Mesodermal cell (in vitro differentiated cells): Measurements from ENCODE around the gene AP1S3.

Experiments used
- H3K27ac ChIP-seq: 2 replicates; pipeline ENCODE4 v1.7.0; 2013; ENCODE audit warnings: mild to moderate bottlenecking, low read depth, low read length, moderate library complexity; ENCODE audit not compliant: severe bottlenecking
- H3K36me3 ChIP-seq: 2 replicates; pipeline ENCODE4 v1.7.1; 2013; ENCODE audit warnings: mild to moderate bottlenecking, low read length, moderate library complexity; ENCODE audit not compliant: control insufficient read depth, insufficient read depth
- H3K4me1 ChIP-seq: one replicate; pipeline ENCODE4 v1.7.1; 2013; ENCODE audit warnings: mild to moderate bottlenecking, low read length; ENCODE audit not compliant: insufficient read depth, control insufficient read depth, poor library complexity, severe bottlenecking
- H3K4me3 ChIP-seq: 2 replicates; pipeline ENCODE4 v1.7.0; 2013; ENCODE audit warnings: low read length, control low read depth, mild to moderate bottlenecking; ENCODE audit not compliant: insufficient read depth, poor library complexity, severe bottlenecking; ENCODE audit errors: extremely low read depth
- H3K9me3 ChIP-seq: 2 replicates; pipeline ENCODE4 v1.7.1; 2013; ENCODE audit warnings: mild to moderate bottlenecking, low read length, moderate library complexity; ENCODE audit not compliant: control insufficient read depth
- WGBS, 2 experiments: methylation state at CpG; one replicate each; pipeline ENCODE4 v1.1.5; 2013; ENCODE audit warnings: missing lambda C conversion rate in 2 of 2; ENCODE audit not compliant: insufficient coverage in 2 of 2; 5-methylcytosine and 5-hydroxymethylcytosine counted together

The AP1S3 gene

DNA sequence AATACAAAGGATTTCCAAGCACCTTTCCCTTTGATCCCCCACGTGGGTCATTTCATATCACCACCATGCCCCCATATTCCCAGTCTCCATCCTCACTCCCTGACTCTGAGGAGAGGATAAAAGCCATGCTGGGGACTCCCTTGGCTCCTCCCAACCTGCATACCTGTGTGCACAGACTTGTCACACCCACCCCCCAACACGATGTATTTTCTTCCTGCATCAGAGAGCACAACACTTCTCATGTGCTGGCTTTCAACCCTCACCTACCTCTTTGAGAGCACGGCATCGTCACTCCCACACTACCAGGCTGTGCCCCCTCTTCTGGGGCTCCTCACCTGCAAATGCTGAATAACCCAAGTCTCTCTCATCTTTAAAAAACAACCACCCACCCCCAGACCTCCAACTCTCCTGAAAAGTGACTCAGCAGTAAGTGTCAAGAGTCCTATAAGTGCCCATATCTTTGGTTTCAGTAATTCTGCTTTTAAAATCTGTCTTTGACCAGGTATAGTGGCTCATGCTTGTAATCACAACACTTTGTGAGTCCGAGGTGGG is 53.1 kb downstream of the AP1S3 start:
- H3K4me1 ChIP-seq: no peaks in the 10 kb centered on the region
- H3K4me3 ChIP-seq: no peak overlapping the region
- 83% methylated on average over 4 of the region's 5 CpGs for WGBS, 2 experiments
- no peaks in the 10 kb centered on the region for H3K9me3 ChIP-seq
- H3K36me3 ChIP-seq: no peaks in the 10 kb centered on the region
- H3K27ac ChIP-seq: no peak overlapping the region

DNA sequence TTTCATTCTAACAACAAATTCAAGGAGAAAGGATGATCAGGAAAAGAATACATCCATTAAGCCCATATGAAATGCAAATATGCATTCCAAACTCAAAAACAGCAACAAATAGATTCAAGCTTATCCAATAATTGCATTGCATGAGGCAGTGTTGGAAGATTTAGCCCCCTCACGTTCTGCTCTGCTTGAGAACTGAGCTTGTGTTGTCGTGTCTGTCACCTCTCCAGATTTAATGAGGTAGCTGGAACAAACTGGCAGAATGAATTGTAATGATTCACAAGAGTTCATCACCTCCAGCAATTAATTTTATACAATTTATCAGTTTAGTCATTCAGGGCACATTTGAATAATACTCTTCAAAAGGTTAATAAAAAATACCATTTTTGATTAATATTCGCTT is 54.8 kb downstream of the AP1S3 start:
- WGBS, 2 experiments: 92% methylated on average over 2 of the region's 3 CpGs; no CpG with 5 or more reads in 1 of the 2 experiments
- Histone ChIP-seq H3K4me3 (no peak overlapping the region), H3K4me1 (no peaks in the 10 kb centered on the region), H3K9me3 (no peaks in the 10 kb centered on the region), H3K27ac (no peak overlapping the region), H3K36me3 (no peaks in the 10 kb centered on the region)

DNA sequence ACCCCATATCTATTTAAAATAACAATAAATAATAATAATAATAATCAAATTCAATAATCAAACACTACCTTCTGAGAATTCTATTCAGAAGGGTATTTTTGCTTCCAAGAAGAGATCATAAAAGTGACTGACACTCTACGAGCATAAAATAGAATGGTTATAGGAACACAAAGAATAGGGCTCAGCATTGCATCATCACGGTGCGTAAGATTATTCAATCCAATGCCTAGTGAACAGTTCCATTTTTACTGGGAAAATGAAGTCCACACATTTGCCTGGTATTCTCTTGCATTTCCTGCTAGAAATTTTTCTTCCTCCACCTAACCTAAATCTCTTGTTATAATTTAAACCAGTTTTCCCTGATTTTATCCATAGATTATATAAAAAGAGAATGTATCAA is 55.8 kb downstream of the AP1S3 start:
- no peaks in the 10 kb centered on the region for H3K9me3 ChIP-seq
- no peaks in the 10 kb centered on the region for H3K36me3 ChIP-seq
- peaks cover 4% of the 10 kb centered on the region for H3K4me1 ChIP-seq
- H3K27ac ChIP-seq: no peak overlapping the region
- 90 to 100% methylated on average over 3 of the region's 3 CpGs for WGBS, 2 experiments
- H3K4me3 ChIP-seq: no peak overlapping the region

DNA sequence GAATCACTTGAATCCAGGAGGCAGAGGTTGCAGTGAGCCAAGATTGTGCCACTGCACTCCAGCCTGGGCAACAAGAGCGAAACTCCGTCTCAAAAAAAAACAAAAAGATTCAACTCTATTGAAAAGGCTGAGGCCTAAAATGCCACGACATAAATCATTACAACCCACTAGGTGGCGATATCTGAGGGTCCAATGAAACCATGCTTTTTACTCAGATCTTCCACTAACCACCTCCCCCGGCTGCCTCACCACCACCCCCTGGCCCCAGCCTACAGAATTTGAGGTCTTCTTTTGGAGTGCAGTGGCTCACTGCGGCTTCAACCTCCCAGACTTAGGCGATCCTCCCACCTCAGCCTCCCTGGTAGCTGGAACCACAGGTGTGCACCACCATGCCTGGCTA is 57.5 kb downstream of the AP1S3 start:
- Histone ChIP-seq H3K36me3 (no peaks in the 10 kb centered on the region), H3K9me3 (no peaks in the 10 kb centered on the region), H3K4me3 (no peak overlapping the region), H3K4me1 (peaks cover 4% of the 10 kb centered on the region), H3K27ac (no peak overlapping the region)
- WGBS, 2 experiments: 72 to 84% methylated on average over 4 to 5 of the region's 7 CpGs

DNA sequence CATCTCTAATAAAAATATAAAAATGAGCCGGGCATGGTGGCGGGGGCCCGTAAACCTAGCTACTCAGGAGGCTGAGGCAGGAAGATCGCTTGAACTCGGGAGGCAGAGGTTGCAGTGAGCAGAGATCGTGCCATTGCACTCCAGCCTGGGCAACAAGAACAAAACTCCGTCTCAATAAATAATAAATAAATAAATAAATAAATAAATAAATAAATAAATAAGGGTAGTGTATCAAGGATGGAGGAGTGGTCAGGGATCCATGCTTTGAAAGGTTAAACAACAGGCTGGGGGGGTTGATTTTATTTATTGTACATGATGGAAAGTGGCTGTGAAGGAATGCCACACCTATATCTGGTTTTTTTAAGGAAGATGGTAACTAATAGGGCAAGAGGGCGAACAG is 63.2 kb downstream of the AP1S3 start:
- no peak overlapping the region for H3K4me3 ChIP-seq
- no peaks in the 10 kb centered on the region for H3K9me3 ChIP-seq
- WGBS, 2 experiments: 73 to 89% methylated on average over 2 to 6 of the region's 8 CpGs
- H3K36me3 ChIP-seq: no peaks in the 10 kb centered on the region
- H3K4me1 ChIP-seq: peaks cover 8% of the 10 kb centered on the region
- H3K27ac ChIP-seq: no peak overlapping the region

DNA sequence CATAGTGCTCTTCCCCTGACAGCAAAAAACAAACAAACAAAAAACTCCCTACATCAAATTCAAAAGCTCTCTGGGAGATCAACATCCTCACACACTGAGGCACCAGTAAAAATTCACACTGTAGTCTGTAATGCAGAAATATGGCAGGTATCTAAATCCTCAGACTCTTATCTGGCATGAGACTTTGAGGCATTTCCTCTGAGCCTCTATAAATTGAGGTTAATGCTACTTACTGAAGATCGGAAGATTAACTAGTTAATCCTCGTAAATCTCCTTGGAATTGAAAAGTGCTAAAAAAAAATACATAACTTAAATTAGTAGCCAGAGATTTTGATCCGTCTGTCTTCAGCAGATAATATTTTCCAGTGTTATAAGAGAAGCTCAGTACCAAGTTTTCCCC is 65.0 kb downstream of the AP1S3 start:
- no peak overlapping the region for H3K4me3 ChIP-seq
- no peak overlapping the region for H3K27ac ChIP-seq
- peaks cover 10% of the 10 kb centered on the region for H3K4me1 ChIP-seq
- H3K36me3 ChIP-seq: no peaks in the 10 kb centered on the region
- WGBS, 2 experiments: 83% methylated on average over 1 of the region's 3 CpGs; no CpG with 5 or more reads in 1 of the 2 experiments
- H3K9me3 ChIP-seq: no peaks in the 10 kb centered on the region

DNA sequence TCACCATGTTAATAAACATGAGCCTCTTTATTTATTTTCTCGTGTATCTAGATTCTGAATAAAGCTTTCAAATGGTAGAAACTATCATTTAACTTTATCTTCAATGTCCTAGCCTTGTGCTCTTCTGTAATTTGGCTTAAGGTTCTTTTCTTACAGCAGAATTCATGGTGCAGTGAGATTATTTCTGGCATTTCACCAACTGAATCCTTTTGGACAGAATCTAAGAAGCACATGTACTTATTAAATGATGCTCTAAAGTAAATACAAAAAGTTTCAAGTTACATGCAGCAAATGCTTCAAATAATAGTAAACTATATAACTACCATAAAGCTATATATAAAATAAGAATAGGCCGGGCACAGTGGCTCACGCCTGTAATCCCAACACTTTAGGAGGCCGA is 65.9 kb downstream of the AP1S3 start:
- Histone ChIP-seq H3K27ac (no peak overlapping the region), H3K36me3 (no peaks in the 10 kb centered on the region), H3K4me3 (no peak overlapping the region), H3K9me3 (no peaks in the 10 kb centered on the region), H3K4me1 (peaks cover 8% of the 10 kb centered on the region)
- WGBS, 2 experiments: no CpG with 5 or more reads among the region's 4 CpGs

DNA sequence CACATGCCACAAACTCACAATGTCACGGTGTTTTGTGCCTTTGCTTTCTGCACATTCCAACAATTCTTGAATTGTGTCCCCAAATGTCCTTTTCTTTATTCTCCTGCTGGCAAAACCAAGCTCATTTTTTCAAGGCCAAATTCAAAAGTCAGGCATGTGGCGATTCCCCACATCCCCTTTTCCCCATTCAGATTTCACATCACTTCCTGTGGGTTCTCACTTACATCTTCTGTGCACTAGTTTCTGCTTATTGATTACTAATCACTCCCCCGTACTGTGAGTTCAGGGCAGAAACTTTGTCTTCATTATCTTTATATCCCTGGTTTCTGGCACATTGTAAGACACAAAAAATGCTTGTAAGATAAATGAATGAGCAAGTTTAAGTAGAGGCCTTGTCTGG is 69.2 kb downstream of the AP1S3 start:
- Histone ChIP-seq H3K36me3 (no peaks in the 10 kb centered on the region), H3K27ac (no peak overlapping the region), H3K4me3 (no peak overlapping the region), H3K4me1 (peaks cover 15% of the 10 kb centered on the region), H3K9me3 (no peaks in the 10 kb centered on the region)
- WGBS, 2 experiments: 84 to 94% methylated on average over 2 to 3 of the region's 3 CpGs

DNA sequence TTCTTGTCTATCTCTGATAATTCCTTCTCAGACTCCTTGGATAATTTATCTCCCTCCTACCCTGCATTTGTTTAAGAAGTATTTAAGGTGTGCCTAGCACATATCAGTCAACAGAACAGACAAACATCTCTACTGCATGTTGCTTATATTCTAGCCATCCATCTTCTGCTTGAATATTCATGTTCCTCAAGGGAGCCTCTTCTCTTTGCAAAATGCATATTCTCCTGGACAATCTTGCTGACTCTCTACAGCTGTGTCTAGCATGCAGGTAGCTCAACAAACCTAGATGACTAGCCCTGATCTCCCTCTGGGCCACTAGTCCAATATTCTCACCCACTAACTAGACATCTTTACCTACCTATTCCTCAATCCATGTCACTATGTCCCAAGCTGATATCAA is 70.0 kb downstream of the AP1S3 start:
- Histone ChIP-seq H3K9me3 (no peaks in the 10 kb centered on the region), H3K4me3 (no peak overlapping the region), H3K4me1 (peaks cover 15% of the 10 kb centered on the region), H3K36me3 (no peaks in the 10 kb centered on the region), H3K27ac (no peak overlapping the region)

DNA sequence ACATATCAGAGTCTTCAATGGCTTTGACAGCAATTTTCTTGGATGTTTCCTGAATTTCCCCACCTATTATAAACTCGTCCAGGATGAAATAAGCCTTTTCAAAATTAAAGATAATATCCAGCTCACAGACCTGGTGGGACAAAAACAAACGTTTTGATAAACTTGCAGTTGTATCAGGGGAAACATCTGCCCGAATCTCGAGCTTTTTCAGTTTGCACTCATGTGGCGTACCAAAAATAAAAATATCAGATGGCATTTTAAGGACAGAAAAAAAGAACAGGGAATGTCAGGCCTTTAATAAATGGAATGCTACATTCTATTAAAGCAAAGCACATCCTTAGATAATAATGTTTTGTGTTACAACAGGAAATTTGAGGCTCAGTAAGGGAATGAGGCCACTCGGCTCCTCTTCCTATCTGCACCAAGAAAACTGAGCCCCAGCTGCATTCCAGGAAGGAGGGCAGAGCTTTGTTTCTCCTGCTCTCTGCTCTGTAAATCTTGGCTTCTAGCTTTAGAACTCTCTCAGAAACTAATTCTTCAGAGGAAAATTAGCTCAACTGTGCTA is 72.1 kb downstream of the AP1S3 start:
- 90 to 93% methylated on average over 5 to 6 of the region's 6 CpGs for WGBS, 2 experiments
- no peak overlapping the region for H3K4me3 ChIP-seq
- H3K36me3 ChIP-seq: no peaks in the 10 kb centered on the region
- no peaks in the 10 kb centered on the region for H3K9me3 ChIP-seq
- H3K4me1 ChIP-seq: peaks cover 20% of the 10 kb centered on the region
- H3K27ac ChIP-seq: no peak overlapping the region

DNA sequence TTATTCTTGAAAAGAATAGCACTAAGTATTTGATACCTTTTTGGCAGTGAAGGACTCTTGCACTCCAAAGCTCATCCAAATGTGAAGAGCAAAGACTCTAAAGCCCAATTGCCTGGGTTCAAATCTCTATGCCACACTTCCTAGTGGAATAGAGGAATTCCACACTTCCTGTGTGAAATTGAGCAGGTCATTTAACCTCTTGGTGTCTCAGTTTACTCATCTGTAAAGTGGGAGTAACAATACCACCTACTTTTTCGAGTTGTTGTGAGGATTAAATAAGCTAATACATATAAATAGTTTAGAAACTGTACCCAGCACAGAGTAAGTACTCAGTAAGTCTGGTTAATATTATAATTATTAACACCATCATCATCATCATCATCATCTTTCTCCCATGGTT is 72.6 kb downstream of the AP1S3 start:
- Histone ChIP-seq H3K4me3 (no peak overlapping the region), H3K27ac (no peak overlapping the region), H3K36me3 (no peaks in the 10 kb centered on the region), H3K9me3 (no peaks in the 10 kb centered on the region), H3K4me1 (peaks cover 25% of the 10 kb centered on the region)
- WGBS, 2 experiments: no CpG with 5 or more reads among the region's 1 CpG
